Astrocyte (in vitro differentiated cells and primary cell): ENCODE data around the gene MSRB3. TPM values are rescaled to one million over a fixed set of nuclear protein-coding genes. Genes with fewer than 3 reads are reported as not detected.
A peak's percentile ranks its signal among the peaks of the same experiment; 100 is the strongest.

Experiments used
- DNase-seq: peaks from one replicate; pipeline ENCODE4 v3.0.0-alpha.2; 2010; ENCODE audit warnings: low read depth
- FAIRE-seq: peaks from 2 replicates; lab custom pipeline; 2011; peaks lifted over from hg19 to GRCh38; lab: Jason Lieb, UNC
- H2AFZ ChIP-seq: 2 replicates; pipeline ENCODE4 v1.6.0; 2012; ENCODE audit warnings: low read depth, low read length, inconsistent platforms
- H3K27ac ChIP-seq: 2 replicates; pipeline ENCODE4 v1.5.1; 2011; ENCODE audit warnings: low read depth, low read length, inconsistent platforms
- H3K27me3 ChIP-seq: 2 replicates; pipeline ENCODE4 v1.6.0; 2011; ENCODE audit warnings: low read length, inconsistent platforms; ENCODE audit not compliant: insufficient read depth
- H3K36me3 ChIP-seq: 2 replicates; pipeline ENCODE4 v1.5.1; 2011; ENCODE audit warnings: low read length, inconsistent platforms; ENCODE audit not compliant: insufficient read depth
- H3K4me1 ChIP-seq: 2 replicates; pipeline ENCODE4 v1.5.1; 2011; ENCODE audit warnings: low read length, inconsistent platforms; ENCODE audit not compliant: insufficient read depth
- H3K4me2 ChIP-seq: 2 replicates; pipeline ENCODE4 v1.6.0; 2012; ENCODE audit warnings: low read length, inconsistent platforms
- H3K4me3 ChIP-seq: 2 replicates; pipeline ENCODE4 v1.5.1; 2011; ENCODE audit warnings: low read depth, mild to moderate bottlenecking, low read length, inconsistent platforms; ENCODE audit not compliant: insufficient read depth
- H3K79me2 ChIP-seq: 2 replicates; pipeline ENCODE4 v1.6.0; 2012; ENCODE audit warnings: mild to moderate bottlenecking, low read length, inconsistent platforms; ENCODE audit not compliant: insufficient read depth
- H3K9ac ChIP-seq: 2 replicates; pipeline ENCODE4 v1.6.0; 2012; ENCODE audit warnings: mild to moderate bottlenecking, low read length, inconsistent platforms
- H3K9me3 ChIP-seq: 2 replicates; pipeline ENCODE4 v1.5.1; 2012; ENCODE audit warnings: low read depth, mild to moderate bottlenecking, low read length, inconsistent platforms; ENCODE audit not compliant: insufficient read depth
- H4K20me1 ChIP-seq: 2 replicates; pipeline ENCODE4 v1.6.0; 2012; ENCODE audit warnings: low read length, inconsistent platforms; ENCODE audit not compliant: insufficient read depth
- H3K27ac Mint-ChIP-seq: one replicate; pipeline ENCODE4 v1.8.0; 2021; ENCODE audit warnings: mild to moderate bottlenecking, mixed read lengths; ENCODE audit not compliant: unreplicated experiment
- H3K27me3 Mint-ChIP-seq: one replicate; pipeline ENCODE4 v1.8.0; 2021; ENCODE audit warnings: low read depth, mixed read lengths; ENCODE audit not compliant: unreplicated experiment
- H3K36me3 Mint-ChIP-seq: one replicate; pipeline ENCODE4 v1.8.0; 2021; ENCODE audit warnings: low read depth, mixed read lengths; ENCODE audit not compliant: unreplicated experiment
- H3K4me1 Mint-ChIP-seq: one replicate; pipeline ENCODE4 v1.8.0; 2021; ENCODE audit warnings: low read depth, mixed read lengths; ENCODE audit not compliant: unreplicated experiment
- H3K4me3 Mint-ChIP-seq: one replicate; pipeline ENCODE4 v1.8.0; 2021; ENCODE audit warnings: mild to moderate bottlenecking, moderate library complexity, mixed read lengths; ENCODE audit not compliant: unreplicated experiment
- H3K9me3 Mint-ChIP-seq: one replicate; pipeline ENCODE4 v1.8.0; 2021; ENCODE audit warnings: mild to moderate bottlenecking, mixed read lengths; ENCODE audit not compliant: unreplicated experiment
- EZH2 ChIP-seq: IDR thresholded peaks from 2 replicates; pipeline ENCODE4 v1.6.1; 2012; ENCODE audit warnings: mild to moderate bottlenecking, low read length, inconsistent platforms; ENCODE audit not compliant: insufficient read depth
- total RNA-seq: library from RNA; stranded (reverse); gene quantifications from 2 replicates; pipeline ENCODE4 v1.2.1, GENCODE V29; 2021
- TF ChIP-seq, protein P1 (sequence below): IDR thresholded peaks from 2 replicates; pipeline ENCODE4 v1.5.1; 2011; ENCODE audit warnings: low read depth, mild to moderate bottlenecking, inconsistent platforms, low read length, moderate library complexity; ENCODE audit not compliant: insufficient read depth

Gene MSRB3
- total RNA-seq, 1 donor from 2014 or later = 73.0 TPM

DNA sequence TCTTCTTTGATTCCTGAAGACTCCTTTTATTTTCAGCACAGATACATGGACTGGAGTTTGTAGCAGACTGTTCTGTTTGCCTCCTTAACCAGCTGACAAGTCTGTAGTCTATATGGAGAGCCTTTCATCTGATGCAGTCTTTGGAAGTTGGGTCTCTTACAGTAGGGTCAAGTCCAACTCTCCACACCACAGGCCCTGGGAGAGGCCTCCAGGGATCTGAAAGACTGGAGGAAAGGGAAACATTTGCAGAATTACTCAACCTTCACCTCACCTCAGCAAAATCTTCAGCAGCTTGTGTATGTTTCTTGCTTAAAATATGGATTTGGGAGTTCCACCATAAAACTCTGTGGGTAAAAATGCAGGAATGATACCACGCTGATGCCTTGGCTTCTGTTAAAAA lies 188.4 kb downstream of the MSRB3 start:
- Histone ChIP-seq H3K4me2 (no peak overlapping the region), H3K4me1 (peaks cover 5% of the 10 kb centered on the region), H3K9ac (no peak overlapping the region), H3K4me3 (no peak overlapping the region), H3K79me2 (no peaks in the 10 kb centered on the region), H2AFZ (no peak overlapping the region), H3K36me3 (no peaks in the 10 kb centered on the region), H3K9me3 (no peaks in the 10 kb centered on the region), H3K27ac (no peak overlapping the region), H4K20me1 (no peaks in the 10 kb centered on the region), H3K27me3 (no peaks in the 10 kb centered on the region)
- H3K27me3 Mint-ChIP-seq = peaks cover 3% of the 10 kb centered on the region
- H3K4me1 Mint-ChIP-seq = peaks cover 15% of the 10 kb centered on the region
- H3K27ac Mint-ChIP-seq = no peak overlapping the region
- DNase-seq (no peak), FAIRE-seq (no peak)
- peaks cover 15% of the 10 kb centered on the region for H3K36me3 Mint-ChIP-seq
- no peak for TF ChIP-seq EZH2
- TF ChIP-seq, protein P1, sequence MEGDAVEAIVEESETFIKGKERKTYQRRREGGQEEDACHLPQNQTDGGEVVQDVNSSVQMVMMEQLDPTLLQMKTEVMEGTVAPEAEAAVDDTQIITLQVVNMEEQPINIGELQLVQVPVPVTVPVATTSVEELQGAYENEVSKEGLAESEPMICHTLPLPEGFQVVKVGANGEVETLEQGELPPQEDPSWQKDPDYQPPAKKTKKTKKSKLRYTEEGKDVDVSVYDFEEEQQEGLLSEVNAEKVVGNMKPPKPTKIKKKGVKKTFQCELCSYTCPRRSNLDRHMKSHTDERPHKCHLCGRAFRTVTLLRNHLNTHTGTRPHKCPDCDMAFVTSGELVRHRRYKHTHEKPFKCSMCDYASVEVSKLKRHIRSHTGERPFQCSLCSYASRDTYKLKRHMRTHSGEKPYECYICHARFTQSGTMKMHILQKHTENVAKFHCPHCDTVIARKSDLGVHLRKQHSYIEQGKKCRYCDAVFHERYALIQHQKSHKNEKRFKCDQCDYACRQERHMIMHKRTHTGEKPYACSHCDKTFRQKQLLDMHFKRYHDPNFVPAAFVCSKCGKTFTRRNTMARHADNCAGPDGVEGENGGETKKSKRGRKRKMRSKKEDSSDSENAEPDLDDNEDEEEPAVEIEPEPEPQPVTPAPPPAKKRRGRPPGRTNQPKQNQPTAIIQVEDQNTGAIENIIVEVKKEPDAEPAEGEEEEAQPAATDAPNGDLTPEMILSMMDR = no peak
- H3K4me3 Mint-ChIP-seq = no peak overlapping the region
- no peaks in the 10 kb centered on the region for H3K9me3 Mint-ChIP-seq

DNA sequence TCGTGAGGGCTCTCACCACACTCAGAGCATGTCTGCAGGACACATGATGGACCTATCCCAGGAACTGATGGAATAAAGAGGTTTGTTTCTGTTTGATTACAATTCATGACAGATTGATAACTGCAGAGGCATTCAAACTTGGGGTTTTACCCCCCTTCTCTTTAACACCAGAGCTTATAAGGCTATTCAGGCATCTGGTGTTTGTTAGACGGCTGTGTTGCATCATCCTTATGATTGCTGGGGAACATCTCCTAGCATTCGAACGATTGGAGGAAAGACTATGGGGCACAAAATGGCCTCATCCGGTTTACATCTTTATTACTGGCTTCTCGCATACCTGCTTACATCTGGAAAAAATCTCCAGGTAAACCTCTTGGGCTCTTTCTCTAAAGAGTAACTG lies 191.8 kb downstream of the MSRB3 start:
- Histone ChIP-seq H3K4me1 (no peaks in the 10 kb centered on the region), H3K27me3 (no peaks in the 10 kb centered on the region), H3K36me3 (no peaks in the 10 kb centered on the region), H2AFZ (no peak overlapping the region), H3K9me3 (no peaks in the 10 kb centered on the region), H3K9ac (no peak overlapping the region), H4K20me1 (no peaks in the 10 kb centered on the region), H3K4me3 (no peak overlapping the region), H3K27ac (no peak overlapping the region), H3K79me2 (no peaks in the 10 kb centered on the region), H3K4me2 (no peak overlapping the region)
- TF ChIP-seq, protein P1 = no peak
- peaks cover 3% of the 10 kb centered on the region for H3K36me3 Mint-ChIP-seq
- H3K4me3 Mint-ChIP-seq = no peak overlapping the region
- H3K27ac Mint-ChIP-seq = no peak overlapping the region
- H3K4me1 Mint-ChIP-seq = peaks cover 9% of the 10 kb centered on the region
- H3K9me3 Mint-ChIP-seq = no peaks in the 10 kb centered on the region
- DNase-seq (no peak), FAIRE-seq (no peak)
- peaks cover 7% of the 10 kb centered on the region for H3K27me3 Mint-ChIP-seq

DNA sequence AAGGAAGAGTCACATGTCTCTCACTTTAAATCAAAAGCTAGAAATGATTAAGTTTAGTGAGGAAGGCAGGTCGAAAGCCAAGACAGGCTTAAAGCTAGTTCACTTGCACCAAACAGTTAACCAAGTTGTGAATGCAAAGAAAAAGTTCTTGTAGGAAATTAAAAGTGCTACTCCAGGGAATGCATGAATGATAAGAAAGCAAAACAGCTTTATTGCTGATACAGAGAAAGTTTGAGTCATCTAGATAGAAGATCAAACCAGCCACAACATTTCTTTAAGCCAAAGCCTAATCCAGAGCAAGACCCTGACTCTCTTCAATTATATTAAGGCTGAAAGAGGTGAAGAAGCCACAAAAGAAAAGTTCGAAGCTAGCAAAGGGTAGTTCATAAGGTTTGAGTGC lies 193.6 kb downstream of the MSRB3 start:
- H3K9me3 ChIP-seq = no peaks in the 10 kb centered on the region
- no peak overlapping the region for H3K27ac ChIP-seq
- H4K20me1 ChIP-seq = no peaks in the 10 kb centered on the region
- TF ChIP-seq, protein P1 = no peak
- no peak for TF ChIP-seq EZH2
- H2AFZ ChIP-seq = no peak overlapping the region
- no peak overlapping the region for H3K4me3 Mint-ChIP-seq
- H3K27me3 ChIP-seq = no peaks in the 10 kb centered on the region
- H3K36me3 Mint-ChIP-seq = no peaks in the 10 kb centered on the region
- H3K4me3 ChIP-seq = no peak overlapping the region
- no peak overlapping the region for H3K4me2 ChIP-seq
- H3K36me3 ChIP-seq = no peaks in the 10 kb centered on the region
- H3K4me1 Mint-ChIP-seq = peaks cover 5% of the 10 kb centered on the region
- FAIRE-seq (peak; percentile 5), DNase-seq (no peak)
- H3K9me3 Mint-ChIP-seq = no peaks in the 10 kb centered on the region
- H3K4me1 ChIP-seq = no peaks in the 10 kb centered on the region
- no peaks in the 10 kb centered on the region for H3K79me2 ChIP-seq
- no peak overlapping the region for H3K9ac ChIP-seq
- peaks cover 7% of the 10 kb centered on the region for H3K27me3 Mint-ChIP-seq
- no peak overlapping the region for H3K27ac Mint-ChIP-seq
